GM21619 (cell line): ENCODE measurements around the gene TANGO2.
A peak's percentile ranks its signal among the peaks of the same experiment; 100 is the strongest.

Experiments used
- ATAC-seq: cut with Tn5 transposase; IDR thresholded peaks from one replicate; pipeline ENCODE4 v1.9.1; 2021; ENCODE audit not compliant: unreplicated experiment

Gene TANGO2

DNA sequence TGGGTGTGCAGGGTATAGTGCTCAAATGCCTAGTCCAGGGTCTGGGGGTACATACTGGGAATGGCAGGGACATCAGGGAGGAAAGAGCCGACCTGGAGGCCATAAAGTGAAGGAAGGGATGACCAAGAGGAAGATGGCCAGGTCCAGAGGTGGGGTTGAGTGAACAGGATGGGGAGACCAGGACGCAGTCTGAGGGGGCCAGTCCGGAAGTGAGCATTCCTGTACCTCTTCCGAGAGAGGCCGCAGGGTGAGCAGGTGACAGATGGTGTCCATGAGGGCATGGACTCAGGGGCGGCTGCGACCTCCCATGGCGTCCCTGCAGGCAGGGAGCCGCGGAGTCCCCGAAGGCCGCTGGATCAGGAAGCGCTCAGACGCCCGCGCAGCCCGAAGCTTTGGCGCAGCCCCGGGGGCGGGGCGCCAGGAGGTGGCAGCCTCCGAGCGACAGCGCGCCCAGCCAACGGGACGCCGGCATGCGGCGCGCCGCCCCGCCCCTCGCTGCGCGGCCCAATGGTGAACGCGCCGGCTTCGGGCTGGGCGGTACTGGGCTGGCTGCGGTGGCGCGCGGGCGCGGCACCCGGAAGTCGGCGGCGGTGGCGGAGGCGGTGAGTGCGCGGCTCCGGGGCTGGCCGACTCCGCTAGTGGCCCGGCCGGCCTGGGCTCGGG lies at the start of gene TANGO2:
Gene TANGO2 (plus strand): TSS at position 578 of the 663 bp plus-strand sequence. CDS start 15,689 bp downstream, outside the sequence.
- peak; percentile 72 for ATAC-seq

GRCh38 chr22:19971276-19972124 lies 49.4 kb upstream of the TANGO2 start:
- no peak for ATAC-seq

DNA sequence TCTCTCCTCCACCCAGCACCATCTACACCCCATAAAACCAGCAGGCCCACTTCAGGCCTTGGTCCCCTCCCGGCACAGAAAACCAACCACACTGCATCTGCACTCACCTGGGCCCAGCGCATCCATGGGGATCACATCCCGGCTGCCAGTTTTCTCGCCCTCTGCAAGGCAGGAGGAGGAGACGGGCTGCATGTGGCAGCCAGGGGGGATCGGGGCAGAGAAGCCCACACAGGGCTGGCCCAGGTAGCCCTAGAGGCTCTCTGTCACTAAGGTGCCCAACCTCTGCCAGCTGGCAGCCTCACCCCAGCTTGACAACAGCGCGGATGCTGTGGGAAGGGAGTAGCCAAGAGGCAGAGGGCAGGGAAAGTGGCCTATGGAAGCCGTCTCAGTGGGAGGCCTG lies 48.7 kb upstream of the TANGO2 start:
- no peak for ATAC-seq

- ATAC-seq: no peak
These were observed 48.0 kb upstream of the TANGO2 start for GRCh38 chr22:19972652-19973550.

DNA sequence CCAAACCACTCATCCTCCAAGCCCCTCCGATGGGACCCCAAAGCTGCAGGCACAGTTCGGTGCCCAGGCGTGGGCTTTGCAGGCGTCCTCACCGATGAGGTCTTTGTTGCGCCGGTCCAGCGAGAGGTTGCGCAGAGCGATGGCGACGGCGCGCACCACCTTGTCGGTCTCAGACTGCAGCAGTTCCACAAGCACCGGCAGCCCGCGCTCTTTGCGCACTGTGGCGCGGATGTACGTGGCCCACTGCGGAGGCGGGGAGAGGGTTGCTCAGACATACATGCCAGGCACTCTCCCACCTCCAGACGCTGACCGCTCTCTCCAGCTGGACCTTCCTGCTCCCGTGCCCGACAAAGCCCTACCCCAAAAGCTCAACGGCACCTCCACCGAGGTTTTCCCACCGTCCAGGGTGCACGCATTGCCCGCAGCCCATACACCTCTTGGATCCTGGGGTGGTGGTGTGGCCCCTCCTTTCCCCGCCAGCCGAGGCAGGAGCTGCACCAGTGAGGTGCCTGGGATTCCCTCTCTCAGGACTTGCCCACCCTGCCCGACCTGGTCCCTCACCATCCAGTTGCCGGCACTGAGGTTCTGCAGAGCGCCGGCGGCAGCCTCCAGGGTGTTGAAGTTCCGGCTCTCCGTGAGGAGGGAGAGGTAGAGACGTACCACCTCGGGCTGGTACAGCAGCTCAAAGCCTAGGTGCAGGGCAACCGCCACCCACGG lies 47.2 kb upstream of the TANGO2 start:
- ATAC-seq: no peak

- ATAC-seq: no peak
These were observed 46.5 kb upstream of the TANGO2 start for GRCh38 chr22:19974268-19974861.

DNA sequence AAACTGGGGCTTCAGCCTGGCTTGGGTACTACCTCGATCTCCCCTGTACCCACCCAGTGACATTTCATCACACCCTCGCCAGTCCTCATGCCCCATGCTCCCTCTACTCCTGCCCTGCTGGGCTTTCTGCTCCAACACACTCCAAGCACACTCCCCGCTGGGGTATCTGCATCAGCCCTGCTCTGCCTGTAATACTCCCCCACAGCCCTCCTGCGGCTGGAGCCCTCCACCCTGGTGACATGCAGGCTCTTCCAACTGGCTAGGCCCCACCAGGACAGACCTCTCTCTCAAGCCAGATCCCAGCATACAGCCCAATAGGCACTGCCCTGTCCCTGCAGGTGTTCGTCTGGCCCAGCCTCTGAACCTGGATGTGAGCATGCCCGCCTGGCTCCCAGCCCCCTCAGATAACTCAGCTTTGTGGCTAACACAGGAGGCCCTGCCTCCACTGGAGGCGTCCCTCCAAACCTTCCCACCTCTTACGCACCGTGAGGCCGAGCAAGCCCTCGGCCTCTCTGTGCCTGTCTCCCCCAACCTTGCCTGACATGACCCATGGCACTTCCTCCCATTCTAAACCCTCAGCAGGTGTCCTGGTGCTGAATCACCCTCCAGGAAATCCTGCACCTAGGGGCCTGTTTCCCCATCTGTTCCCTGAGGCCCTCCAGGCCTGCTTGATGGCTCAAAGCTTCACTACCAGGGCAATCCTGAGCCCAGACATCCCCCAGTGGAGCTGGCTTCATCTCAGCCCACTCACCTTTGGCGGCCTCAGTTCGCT lies 45.8 kb upstream of the TANGO2 start:
- no peak for ATAC-seq

DNA sequence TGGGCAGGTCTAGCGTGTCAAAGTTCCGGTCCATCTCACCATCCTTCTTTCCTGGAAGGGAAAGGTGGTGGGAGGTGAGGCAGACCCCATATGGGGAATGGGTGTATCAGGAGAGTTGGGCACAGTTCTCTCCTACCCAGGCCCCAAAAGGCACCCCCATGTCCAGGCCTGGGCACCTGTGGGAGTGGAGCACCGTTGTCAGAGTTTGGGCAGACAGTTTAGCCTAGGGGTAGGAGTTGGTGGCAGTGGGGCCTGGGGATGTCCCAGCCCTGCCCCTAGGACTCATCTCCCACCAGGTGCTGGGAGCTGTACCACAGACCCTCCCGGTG lies 45.2 kb upstream of the TANGO2 start:
- no peak for ATAC-seq

DNA sequence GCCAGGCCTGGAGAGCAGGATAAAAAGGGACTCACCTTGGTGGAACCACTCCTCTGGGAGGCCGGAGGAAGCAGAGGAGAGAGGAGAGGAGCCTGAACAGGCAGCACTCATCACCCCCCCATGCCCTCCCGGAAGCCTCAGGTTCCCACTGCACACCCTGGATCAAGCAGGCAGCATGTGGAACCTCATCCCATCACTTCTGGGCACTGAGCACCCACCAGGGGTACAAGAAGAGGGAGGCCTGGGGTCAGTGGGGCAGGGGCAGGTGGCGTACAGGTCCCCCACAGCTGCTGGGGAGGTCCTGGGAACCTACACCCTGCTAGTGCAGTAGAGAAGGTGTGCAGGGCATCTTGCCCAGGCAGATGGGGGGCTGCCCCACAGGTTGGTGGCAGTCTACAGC lies 44.2 kb upstream of the TANGO2 start:
- ATAC-seq: no peak

DNA sequence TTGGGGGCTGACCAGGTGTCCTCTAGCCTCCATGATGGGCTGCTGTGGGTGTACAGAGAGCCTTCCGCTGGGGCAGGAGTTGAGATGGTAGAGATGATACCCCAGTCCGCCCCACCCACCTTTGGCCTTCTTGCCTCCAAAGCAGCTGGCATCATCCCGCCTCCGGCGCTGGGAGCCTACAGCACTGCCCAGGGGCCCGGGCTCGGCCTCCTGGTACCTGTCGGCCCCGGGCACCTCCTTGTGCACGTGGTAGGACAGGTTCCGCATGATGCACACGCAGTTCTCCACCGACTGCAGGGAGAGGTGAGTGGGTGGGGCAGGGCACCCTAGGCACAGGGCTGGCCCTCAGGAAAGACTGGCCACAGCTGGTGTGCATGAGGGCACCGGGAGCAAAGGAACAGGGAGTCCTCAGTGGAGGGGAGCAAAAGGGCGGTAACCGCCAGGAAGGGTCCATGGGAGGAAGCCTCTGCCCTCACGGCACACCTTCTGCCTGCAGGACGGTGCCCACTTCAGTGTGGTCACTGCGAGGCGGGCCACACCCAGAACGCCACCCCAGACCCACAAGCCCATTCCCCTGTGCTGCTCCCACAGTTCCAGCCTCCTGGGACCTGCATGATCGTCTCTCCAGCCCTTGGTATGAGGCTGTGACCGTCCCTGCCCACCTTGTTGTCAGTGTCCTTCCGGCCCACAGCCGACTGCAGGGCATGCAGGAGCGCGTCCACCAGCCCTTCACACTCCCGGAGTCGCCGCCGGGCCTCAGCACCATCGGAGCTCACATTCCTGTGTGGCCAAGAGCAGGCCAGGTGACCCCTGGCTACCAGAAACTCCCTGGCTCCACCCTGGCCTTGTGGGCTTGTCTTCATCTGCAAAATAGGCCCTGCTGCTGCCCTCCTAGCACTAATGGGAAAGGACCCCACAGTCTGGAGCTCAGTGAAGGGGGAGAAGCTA lies 43.3 kb upstream of the TANGO2 start:
- no peak for ATAC-seq

- ATAC-seq: no peak
These were observed 42.2 kb upstream of the TANGO2 start for GRCh38 chr22:19978748-19979147.

DNA sequence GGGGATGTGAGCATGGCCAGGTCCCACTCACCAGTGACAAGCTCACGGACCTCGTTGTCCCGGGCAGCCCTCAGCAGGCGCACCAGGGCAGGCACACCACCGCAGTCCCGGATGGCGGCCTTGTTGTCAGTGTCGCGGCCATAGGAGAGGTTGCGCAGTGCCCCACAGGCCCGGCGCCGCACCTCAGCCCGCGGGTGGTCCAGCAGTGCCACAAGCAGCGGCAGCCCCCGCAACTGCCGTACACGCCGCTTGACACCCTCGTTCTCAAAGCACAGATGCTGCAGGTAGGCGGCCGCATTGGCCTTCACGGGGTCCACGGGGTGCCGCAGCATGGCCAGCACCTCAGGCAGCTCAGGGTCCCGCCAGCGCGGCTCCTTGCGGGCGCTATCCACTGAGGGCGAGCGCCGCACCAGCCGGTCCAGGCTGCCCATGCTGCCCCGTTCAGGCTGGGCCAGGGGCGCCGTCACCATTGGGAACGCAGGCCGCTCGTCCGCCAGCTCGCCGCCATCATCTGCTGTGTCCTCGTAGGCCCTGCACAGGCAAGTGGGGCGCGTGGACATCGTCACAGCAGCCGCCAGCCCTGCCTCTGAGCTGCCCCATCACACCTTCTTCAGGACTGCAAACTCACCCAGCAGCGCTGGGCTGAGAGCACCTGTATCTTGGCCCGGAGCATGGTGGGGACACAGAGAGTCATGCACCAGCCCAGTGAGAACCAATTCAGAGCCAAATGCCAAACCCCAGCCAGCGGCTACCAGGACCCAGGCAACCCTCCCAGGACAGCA lies 41.0 kb upstream of the TANGO2 start:
- no peak for ATAC-seq

- ATAC-seq: no peak
These were observed 40.1 kb upstream of the TANGO2 start for GRCh38 chr22:19980766-19981165.

- no peak for ATAC-seq
These were observed 39.5 kb upstream of the TANGO2 start for GRCh38 chr22:19981171-19981960.

GRCh38 chr22:19981961-19982920 lies 38.7 kb upstream of the TANGO2 start:
- ATAC-seq: no peak

DNA sequence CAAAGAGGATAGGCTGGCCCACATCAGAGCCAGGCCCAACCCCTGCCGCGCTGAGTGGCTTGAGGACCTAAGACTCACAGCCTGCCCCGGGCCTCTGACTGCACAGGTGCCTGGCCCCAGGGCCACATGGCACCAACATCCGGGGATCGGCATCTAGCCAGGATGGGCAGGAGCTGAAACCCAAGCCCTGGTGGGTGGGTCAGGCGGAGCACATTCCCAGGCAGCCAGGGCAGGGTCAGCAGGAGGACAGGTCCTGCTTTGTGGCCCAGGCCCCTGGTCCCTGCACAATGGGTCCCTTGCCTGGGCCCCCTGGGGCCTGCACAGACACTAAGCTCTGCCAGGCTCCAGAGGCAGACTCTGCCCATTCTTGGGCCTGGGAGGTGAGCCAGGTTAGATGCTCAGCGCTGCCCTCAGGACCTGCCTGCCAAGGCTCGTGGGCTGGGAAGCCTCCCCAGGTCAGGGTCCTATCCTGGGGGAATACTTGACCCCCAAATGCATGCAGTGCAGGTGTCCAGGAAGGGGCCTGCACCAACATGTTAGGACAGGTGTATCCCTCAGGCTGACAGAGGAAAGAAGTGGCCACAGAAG lies 37.8 kb upstream of the TANGO2 start:
- ATAC-seq: no peak
